ES-I3 (cell line): ENCODE results near the gene TPRN.

ENCODE experiments used
- H3K36me3 ChIP-seq: 2 replicates; pipeline ENCODE4 v1.6.1; 2013; ENCODE audit warnings: mild to moderate bottlenecking, low read length, control low read depth, moderate library complexity; ENCODE audit not compliant: insufficient read depth
- H3K4me1 ChIP-seq: 2 replicates; pipeline ENCODE4 v1.6.1; 2013; ENCODE audit warnings: mild to moderate bottlenecking, control low read depth, low read length; ENCODE audit not compliant: insufficient read depth
- H3K9ac ChIP-seq: 2 replicates; pipeline ENCODE4 v1.6.1; 2013; ENCODE audit warnings: low read depth, mild to moderate bottlenecking, low read length, moderate library complexity
- H3K9me3 ChIP-seq: 2 replicates; pipeline ENCODE4 v1.6.1; 2013; ENCODE audit warnings: mild to moderate bottlenecking, low read length, moderate library complexity; ENCODE audit not compliant: control insufficient read depth, insufficient read depth

The TPRN gene

GRCh38 chr9:137223078-137223970 is 22.8 kb upstream of the TPRN start:
- H3K9ac ChIP-seq, result peak overlapping the region; percentile 93
- H3K36me3 ChIP-seq, result no peaks in the 10 kb centered on the region
- H3K4me1 ChIP-seq, result no peaks in the 10 kb centered on the region; the same call in 1 of the 2 replicates
- H3K9me3 ChIP-seq, result no peaks in the 10 kb centered on the region

GRCh38 chr9:137222190-137223077 is 21.9 kb upstream of the TPRN start, which contains the start of gene RNF208:
TSS of gene RNF208 (minus strand) at chr9:137222240. CDS start at chr9:137221212, 1,028 bp downstream.
- H3K36me3 ChIP-seq, result no peaks in the 10 kb centered on the region
- peak within 1 kb of the TSS; percentile 59 for H3K9ac ChIP-seq
- no peaks in the 10 kb centered on the region for H3K9me3 ChIP-seq
- no peaks in the 10 kb centered on the region; the same call in 1 of the 2 replicates for H3K4me1 ChIP-seq

- Histone ChIP-seq H3K4me1 (no peaks in the 10 kb centered on the region; the same call in 1 of the 2 replicates), H3K9me3 (no peaks in the 10 kb centered on the region), H3K36me3 (no peaks in the 10 kb centered on the region), H3K9ac (peak overlapping the region; percentile 33; the same call in 1 of the 2 replicates)
Observed at GRCh38 chr9:137221506-137222111, 21.1 kb upstream of the TPRN start.

GRCh38 chr9:137221095-137221505 is 20.6 kb upstream of the TPRN start:
- H3K36me3 ChIP-seq, result no peaks in the 10 kb centered on the region
- H3K4me1 ChIP-seq, result no peaks in the 10 kb centered on the region; the same call in 1 of the 2 replicates
- no peaks in the 10 kb centered on the region for H3K9me3 ChIP-seq
- H3K9ac ChIP-seq, result peak overlapping the region; percentile 33; the same call in 1 of the 2 replicates

GRCh38 chr9:137220317-137221094 is 20.0 kb upstream of the TPRN start:
- H3K36me3 ChIP-seq, result no peaks in the 10 kb centered on the region
- no peaks in the 10 kb centered on the region; the same call in 1 of the 2 replicates for H3K4me1 ChIP-seq
- no peak overlapping the region for H3K9ac ChIP-seq
- no peaks in the 10 kb centered on the region for H3K9me3 ChIP-seq

GRCh38 chr9:137219757-137220316 is 19.3 kb upstream of the TPRN start:
- Histone ChIP-seq H3K4me1 (no peaks in the 10 kb centered on the region; the same call in 1 of the 2 replicates), H3K36me3 (no peaks in the 10 kb centered on the region), H3K9ac (no peak overlapping the region), H3K9me3 (no peaks in the 10 kb centered on the region)

- no peaks in the 10 kb centered on the region for H3K9me3 ChIP-seq
- H3K36me3 ChIP-seq, result no peaks in the 10 kb centered on the region
- H3K4me1 ChIP-seq, result no peaks in the 10 kb centered on the region; the same call in 1 of the 2 replicates
- H3K9ac ChIP-seq, result no peak overlapping the region
Observed at GRCh38 chr9:137218754-137219271, 18.3 kb upstream of the TPRN start.

- Histone ChIP-seq H3K9me3 (no peaks in the 10 kb centered on the region), H3K9ac (no peak overlapping the region), H3K36me3 (no peaks in the 10 kb centered on the region), H3K4me1 (no peaks in the 10 kb centered on the region; the same call in 1 of the 2 replicates)
Observed at GRCh38 chr9:137218212-137218753, 17.7 kb upstream of the TPRN start.

- H3K4me1 ChIP-seq, result no peaks in the 10 kb centered on the region; the same call in 1 of the 2 replicates
- peak overlapping the region; percentile 28; the same call in 1 of the 2 replicates for H3K9ac ChIP-seq
- H3K9me3 ChIP-seq, result no peaks in the 10 kb centered on the region
- H3K36me3 ChIP-seq, result no peaks in the 10 kb centered on the region
Observed at GRCh38 chr9:137217276-137218211, 17.0 kb upstream of the TPRN start.

- no peaks in the 10 kb centered on the region for H3K9me3 ChIP-seq
Observed at GRCh38 chr9:137216188-137216965, 15.8 kb upstream of the TPRN start.

GRCh38 chr9:137215196-137215986 is 14.8 kb upstream of the TPRN start:
- no peaks in the 10 kb centered on the region for H3K9me3 ChIP-seq
- H3K9ac ChIP-seq, result no peak overlapping the region
- no peaks in the 10 kb centered on the region; the same call in 1 of the 2 replicates for H3K4me1 ChIP-seq
- H3K36me3 ChIP-seq, result no peaks in the 10 kb centered on the region

More at GRCh38 chr9:137216188-137216965, 15.8 kb upstream of the TPRN start:
- Histone ChIP-seq H3K4me1 (no peaks in the 10 kb centered on the region; the same call in 1 of the 2 replicates), H3K36me3 (no peaks in the 10 kb centered on the region), H3K9ac (no peak overlapping the region)
